Spinal cord (tissue), 10 donors: ENCODE results near the gene RFPL4A. TPM values are rescaled to one million over a fixed set of nuclear protein-coding genes. Genes with fewer than 3 reads are reported as not detected.
"Not testable (repeated sequence)": the region's sequence is repeated elsewhere in the genome, so short reads cannot be mapped to it uniquely, and the experiment has no call there.

Experiments
- DNase-seq, 6 donors: peaks; one replicate each; pipeline versions ENCODE4 v3.0.0 to v3.0.0-alpha.2; 2013 to 2015; ENCODE audit warnings: low spot score in 6 of 6, low read depth in 4 of 6
- H3K27ac ChIP-seq: one replicate; pipeline ENCODE4 v1.5.1; 2013; ENCODE audit warnings: low read depth, low read length, control low read depth
- H3K27me3 ChIP-seq: one replicate; pipeline ENCODE4 v1.6.1; 2013; ENCODE audit warnings: low read length; ENCODE audit not compliant: control insufficient read depth, insufficient read depth
- H3K36me3 ChIP-seq: one replicate; pipeline ENCODE4 v1.6.1; 2013; ENCODE audit warnings: low read length; ENCODE audit not compliant: control insufficient read depth, insufficient read depth
- H3K4me1 ChIP-seq: one replicate; pipeline ENCODE4 v1.6.1; 2013; ENCODE audit warnings: low read length; ENCODE audit not compliant: control insufficient read depth, insufficient read depth
- H3K4me3 ChIP-seq: one replicate; pipeline ENCODE4 v1.5.1; 2013; ENCODE audit warnings: low read depth, low read length, control low read depth
- H3K9me3 ChIP-seq: one replicate; pipeline ENCODE4 v1.6.1; 2013; ENCODE audit warnings: low read length; ENCODE audit not compliant: control insufficient read depth, insufficient read depth
- WGBS: methylation state at CpG from one replicate; pipeline ENCODE4 v1.1.5; 2013; ENCODE audit warnings: missing lambda C conversion rate; ENCODE audit not compliant: insufficient coverage; 5-methylcytosine and 5-hydroxymethylcytosine counted together
- polyA plus RNA-seq, 2 donors: library from polyadenylated mRNA; unstranded; fragments of 120-200 nt; gene quantifications; one replicate each; pipeline ENCODE4 v1.2.1, GENCODE V29; 2013; ENCODE audit not compliant: insufficient read length in 2 of 2
- total RNA-seq, 2 donors: library from RNA; depleted of rRNA in 1 of 2; stranded (reverse); fragments of 120-200 nt in 1 of 2; fragments of >200 nt in 1 of 2; gene quantifications; one replicate each; pipeline versions ENCODE4 v1.2.3 to v1.2.4, GENCODE V29; 2013 to 2014
- donor health status: healthy.

The RFPL4A gene
- total and polyA plus RNA-seq, 4 donors: not detected

- not testable (repeated sequence) for H3K27me3 ChIP-seq, DNase-seq, H3K4me3 ChIP-seq, H3K36me3 ChIP-seq, H3K27ac ChIP-seq, H3K4me1 ChIP-seq, H3K9me3 ChIP-seq
- WGBS: no CpG with 5 or more reads among the region's 2 CpGs
Measured at GRCh38 chr19:55730378-55730777, 28.5 kb upstream of the RFPL4A start.

DNA sequence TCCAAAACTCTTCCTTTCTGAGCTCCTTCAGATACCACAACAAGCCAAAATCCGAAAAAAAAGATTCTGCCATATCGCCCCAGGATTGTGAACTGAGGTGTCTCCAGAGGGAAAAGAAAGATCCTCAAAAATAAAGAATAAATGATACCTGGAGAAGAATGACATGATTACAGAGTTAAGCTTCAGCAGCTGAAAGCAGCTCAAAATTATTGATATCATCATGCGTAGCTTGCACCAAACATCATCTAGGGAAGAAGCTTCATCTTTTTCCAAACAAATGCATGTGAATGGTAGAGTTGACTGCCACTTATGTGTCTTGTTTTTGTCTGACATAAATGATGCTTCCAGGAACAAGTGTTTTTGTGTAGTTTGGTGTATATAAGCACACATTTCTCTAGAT lies 20.6 kb upstream of the RFPL4A start, which contains the start of gene NLRP9:
Gene NLRP9 (minus strand): TSS at position 101 of the 400 bp plus-strand sequence. CDS start 28 bp downstream, at position 73.
- Histone ChIP-seq H3K9me3 (peaks cover 2% of the 10 kb centered on the region), H3K4me3 (no peak within 1 kb of the TSS), H3K4me1 (no peaks in the 10 kb centered on the region), H3K36me3 (no peaks in the 10 kb centered on the region), H3K27ac (no peak within 1 kb of the TSS), H3K27me3 (no peaks in the 10 kb centered on the region)
- no peak for DNase-seq
- WGBS: no CpG with 5 or more reads among the region's 3 CpGs

GRCh38 chr19:55750715-55751114 lies 8.2 kb upstream of the RFPL4A start:
- Histone ChIP-seq H3K4me1 (no peaks in the 10 kb centered on the region), H3K36me3 (no peaks in the 10 kb centered on the region), H3K27ac (no peak overlapping the region), H3K27me3 (no peaks in the 10 kb centered on the region), H3K4me3 (no peak overlapping the region), H3K9me3 (no peaks in the 10 kb centered on the region)
- no CpG with 5 or more reads among the region's 6 CpGs for WGBS
- no peak for DNase-seq

GRCh38 chr19:55753401-55753800 lies 5.5 kb upstream of the RFPL4A start:
- H3K27ac ChIP-seq: no peak overlapping the region
- no peak for DNase-seq
- no peaks in the 10 kb centered on the region for H3K36me3 ChIP-seq
- no peak overlapping the region for H3K4me3 ChIP-seq
- H3K27me3 ChIP-seq: no peaks in the 10 kb centered on the region
- no peaks in the 10 kb centered on the region for H3K4me1 ChIP-seq
- no peaks in the 10 kb centered on the region for H3K9me3 ChIP-seq
- 100% methylated on average over 1 of the region's 3 CpGs for WGBS

GRCh38 chr19:55756808-55757207 lies 2.1 kb upstream of the RFPL4A start:
- not testable (repeated sequence) for H3K36me3 ChIP-seq, H3K27me3 ChIP-seq, DNase-seq, H3K9me3 ChIP-seq, H3K27ac ChIP-seq, H3K4me3 ChIP-seq, H3K4me1 ChIP-seq
- 77% methylated on average over 4 of the region's 4 CpGs for WGBS

- WGBS: 77% methylated on average over 7 of the region's 7 CpGs
- H3K4me1 ChIP-seq: no peaks in the 10 kb centered on the region
- H3K9me3 ChIP-seq: no peaks in the 10 kb centered on the region
- H3K27ac ChIP-seq: no peak overlapping the region
- H3K4me3 ChIP-seq: no peak overlapping the region
- no peaks in the 10 kb centered on the region for H3K36me3 ChIP-seq
- H3K27me3 ChIP-seq: no peaks in the 10 kb centered on the region
- no peak for DNase-seq
Measured at GRCh38 chr19:55766466-55766865, 7.6 kb downstream of the RFPL4A start.

DNA sequence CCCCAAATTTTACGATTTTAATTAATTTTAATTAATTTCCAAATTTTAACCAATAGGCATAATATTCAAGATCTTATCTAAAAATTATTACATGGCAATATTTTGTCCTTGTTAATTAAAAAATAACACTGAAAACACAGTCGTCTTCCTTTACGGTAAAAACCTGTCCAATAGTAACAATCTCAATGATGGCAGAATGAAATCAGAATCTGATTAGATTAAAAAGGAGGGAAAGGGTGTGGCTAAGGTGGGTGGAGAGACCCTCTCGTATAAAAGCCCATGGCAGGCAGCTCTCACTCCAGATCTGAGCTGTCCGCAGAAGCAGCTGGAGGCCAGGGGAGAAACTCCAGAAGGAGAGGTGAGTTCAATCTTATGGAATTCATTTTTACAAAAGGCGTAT lies 9.9 kb downstream of the RFPL4A start, which contains the start of gene RFPL4AL1:
Gene RFPL4AL1 (plus strand): TSS at position 301 of the 400 bp plus-strand sequence. CDS start 2,687 bp downstream, outside the sequence.
- not testable (repeated sequence) for DNase-seq, H3K9me3 ChIP-seq, H3K4me1 ChIP-seq, H3K4me3 ChIP-seq, H3K27ac ChIP-seq, H3K36me3 ChIP-seq, H3K27me3 ChIP-seq
- WGBS: 75% methylated on average over 3 of the region's 6 CpGs

DNA sequence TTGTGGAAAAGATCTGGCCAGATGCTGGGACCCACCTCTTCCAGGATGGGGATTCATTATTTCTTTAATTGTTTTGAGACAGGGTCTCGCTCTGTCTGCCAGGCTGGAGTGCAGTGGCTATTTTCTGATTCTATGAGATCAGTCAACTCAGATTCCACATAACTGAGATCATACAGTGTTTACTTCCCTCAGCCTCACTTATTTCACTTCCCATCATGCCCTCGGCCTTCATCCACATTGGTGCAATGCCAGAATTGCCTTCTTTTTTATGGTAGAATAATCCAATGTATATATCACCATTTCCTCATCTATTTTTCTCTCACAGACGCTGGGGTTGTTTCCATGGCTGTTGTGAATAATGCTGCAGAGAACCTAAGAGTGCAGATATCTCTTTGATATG lies 10.7 kb downstream of the RFPL4A start:
- not testable (repeated sequence) for H3K27me3 ChIP-seq, H3K36me3 ChIP-seq, H3K27ac ChIP-seq, H3K9me3 ChIP-seq, DNase-seq, H3K4me1 ChIP-seq, H3K4me3 ChIP-seq
- no CpG with 5 or more reads among the region's 3 CpGs for WGBS

DNA sequence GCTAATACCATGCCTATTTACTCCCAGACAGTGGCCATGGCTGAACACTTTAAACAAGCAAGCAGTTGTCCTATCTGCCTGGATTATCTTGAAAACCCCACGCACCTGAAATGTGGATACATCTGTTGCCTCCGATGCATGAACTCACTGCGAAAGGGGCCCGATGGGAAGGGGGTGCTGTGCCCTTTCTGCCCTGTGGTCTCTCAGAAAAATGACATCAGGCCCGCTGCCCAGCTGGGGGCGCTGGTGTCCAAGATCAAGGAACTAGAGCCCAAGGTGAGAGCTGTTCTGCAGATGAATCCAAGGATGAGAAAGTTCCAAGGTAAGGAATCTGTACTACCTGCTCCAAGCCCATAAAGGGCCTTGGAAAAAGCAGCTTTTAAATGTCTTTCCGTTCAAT lies 18.6 kb downstream of the RFPL4A start:
- Histone ChIP-seq H3K4me1 (no peaks in the 10 kb centered on the region), H3K9me3 (no peaks in the 10 kb centered on the region), H3K27ac (no peak overlapping the region), H3K36me3 (no peaks in the 10 kb centered on the region), H3K27me3 (no peaks in the 10 kb centered on the region), H3K4me3 (no peak overlapping the region)
- 28% methylated on average over 6 of the region's 7 CpGs for WGBS
- no peak for DNase-seq

DNA sequence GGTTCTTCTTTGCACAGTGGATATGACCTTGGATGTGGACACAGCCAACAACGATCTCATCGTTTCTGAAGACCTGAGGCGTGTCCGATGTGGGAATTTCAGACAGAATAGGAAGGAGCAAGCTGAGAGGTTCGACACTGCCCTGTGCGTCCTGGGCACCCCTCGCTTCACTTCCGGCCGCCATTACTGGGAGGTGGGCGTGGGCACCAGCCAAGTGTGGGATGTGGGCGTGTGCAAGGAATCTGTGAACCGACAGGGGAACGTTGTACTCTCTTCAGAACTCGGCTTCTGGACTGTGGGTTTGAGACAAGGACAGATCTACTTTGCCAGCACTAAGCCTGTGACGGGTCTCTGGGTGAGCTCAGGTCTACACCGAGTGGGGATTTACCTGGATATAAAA lies 19.4 kb downstream of the RFPL4A start:
- 85% methylated on average over 14 of the region's 16 CpGs for WGBS
- Histone ChIP-seq H3K27me3 (no peaks in the 10 kb centered on the region), H3K27ac (no peak overlapping the region), H3K4me3 (no peak overlapping the region), H3K9me3 (no peaks in the 10 kb centered on the region), H3K4me1 (no peaks in the 10 kb centered on the region), H3K36me3 (no peaks in the 10 kb centered on the region)
- DNase-seq: no peak
